ENCODE data around the gene AARS2.
A peak's percentile ranks its signal among the peaks of the same experiment; 100 is the strongest.

Gene AARS2

GRCh38 chr6:44301782-44302564 lies 11.2 kb downstream of the AARS2 start:
- DNase-seq (ENCODE audit: low read depth) = no peak
- TF ChIP-seq CTCF (IDR thresholded peaks at IDR 0.05; ENCODE audit: control insufficient read depth, extremely low read depth, insufficient read depth) = no peak
- no peak overlapping the region for H3K4me3 ChIP-seq (ENCODE audit: low read depth, low read length)

GRCh38 chr6:44301106-44301505 lies 12.0 kb downstream of the AARS2 start:
- H3K4me3 ChIP-seq (ENCODE audit: low read depth, low read length) = no peak overlapping the region
- no peak for TF ChIP-seq CTCF (IDR thresholded peaks at IDR 0.05; ENCODE audit: control insufficient read depth, extremely low read depth, insufficient read depth)
- no peak for DNase-seq (ENCODE audit: low read depth)

GRCh38 chr6:44300292-44300823 lies 12.8 kb downstream of the AARS2 start:
- H3K4me3 ChIP-seq (ENCODE audit: low read depth, low read length) = no peak overlapping the region
- TF ChIP-seq CTCF (IDR thresholded peaks at IDR 0.05; ENCODE audit: control insufficient read depth, extremely low read depth, insufficient read depth) = no peak
- DNase-seq (ENCODE audit: low read depth) = no peak

DNA sequence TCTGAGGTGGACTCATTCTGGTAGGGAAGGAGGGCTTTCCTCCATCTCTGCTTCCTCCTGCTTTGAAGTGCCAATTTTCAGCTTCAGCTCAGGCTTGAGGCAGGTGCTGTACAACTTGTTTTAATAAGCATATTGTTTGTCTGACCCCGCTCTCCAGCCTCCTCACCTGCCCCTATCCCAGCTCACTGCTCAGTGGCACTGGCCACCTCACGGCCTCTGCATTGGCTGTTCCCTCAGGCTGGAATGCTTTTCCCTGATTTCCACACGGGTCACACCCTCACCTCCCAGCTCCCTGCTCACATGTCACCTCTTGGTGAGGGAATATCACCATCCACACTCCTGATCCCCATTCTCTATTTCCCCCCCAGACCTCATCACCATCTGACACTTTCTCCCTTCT lies 14.3 kb downstream of the AARS2 start:
- no peak for DNase-seq (ENCODE audit: low read depth)
- no peak overlapping the region for H3K4me3 ChIP-seq (ENCODE audit: low read depth, low read length)
- no peak for TF ChIP-seq CTCF (IDR thresholded peaks at IDR 0.05; ENCODE audit: control insufficient read depth, extremely low read depth, insufficient read depth)

DNA sequence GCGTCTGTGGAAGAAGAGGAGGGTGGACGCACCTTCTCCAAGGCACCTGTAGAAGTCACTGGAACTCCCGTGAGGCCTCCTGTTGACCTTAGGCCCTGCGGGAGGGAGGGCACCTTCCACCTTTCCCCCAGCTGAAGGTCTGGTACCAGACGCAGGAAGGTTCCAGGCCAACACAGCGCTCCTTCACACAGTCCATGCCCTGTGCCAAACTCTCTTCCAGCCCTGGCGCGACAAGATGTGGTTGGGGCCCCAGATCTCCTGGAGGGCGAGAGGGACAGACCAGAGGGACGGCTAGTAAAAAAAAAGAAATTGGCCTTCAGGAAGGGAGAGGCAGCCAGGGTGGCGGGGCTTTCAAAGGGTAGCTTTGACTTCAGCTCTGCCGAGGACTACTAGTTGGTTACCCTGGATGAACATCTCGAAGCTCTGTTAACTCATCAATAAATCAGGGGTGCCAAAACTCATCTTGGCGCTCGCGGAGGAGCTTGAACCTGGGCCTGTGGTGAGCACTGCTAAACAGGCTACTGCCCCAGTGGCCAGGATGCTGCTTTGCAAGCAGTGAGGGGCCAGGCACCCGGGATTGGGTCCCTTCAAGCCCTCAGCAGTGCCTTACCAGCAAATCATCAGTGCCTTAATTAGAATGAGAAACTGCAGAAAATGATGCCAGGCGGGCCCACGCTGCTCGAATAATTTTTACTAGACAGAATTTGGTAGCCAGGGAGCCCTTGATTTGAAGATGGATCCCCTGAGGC lies 14.9 kb downstream of the AARS2 start:
- H3K4me3 ChIP-seq (ENCODE audit: low read depth, low read length) = peak overlapping the region; percentile 45
- no peak for DNase-seq (ENCODE audit: low read depth)
- TF ChIP-seq CTCF (IDR thresholded peaks at IDR 0.05; ENCODE audit: control insufficient read depth, extremely low read depth, insufficient read depth) = no peak

- DNase-seq (ENCODE audit: low read depth) = no peak
- TF ChIP-seq CTCF (IDR thresholded peaks at IDR 0.05; ENCODE audit: control insufficient read depth, extremely low read depth, insufficient read depth) = no peak
- peak overlapping the region; percentile 45 for H3K4me3 ChIP-seq (ENCODE audit: low read depth, low read length)
Measured at GRCh38 chr6:44297063-44298038, 15.8 kb downstream of the AARS2 start.

All from LNCaP clone FGC (cell line).